Retinal pigment epithelial cell (primary cell): ENCODE results near the gene SPACA9.

Experiments used
- DNase-seq: peaks from one replicate; pipeline ENCODE4 v3.0.0-alpha.2; 2010; ENCODE audit warnings: low read depth
- H3K4me3 ChIP-seq: 2 replicates; pipeline ENCODE4 v1.5.1; 2011; ENCODE audit warnings: mild to moderate bottlenecking, low read length, control low read depth, moderate library complexity
- CTCF ChIP-seq: conservative IDR thresholded peaks from 2 replicates; pipeline ENCODE4 v1.5.1; 2011; ENCODE audit warnings: low read depth, low read length, control low read depth, inconsistent platforms

The SPACA9 gene

GRCh38 chr9:132854832-132855231, 23.9 kb upstream of the SPACA9 start:
- no peak overlapping the region for H3K4me3 ChIP-seq
- no peak for TF ChIP-seq CTCF
- no peak for DNase-seq

- no peak for DNase-seq
- no peak for TF ChIP-seq CTCF
- H3K4me3 ChIP-seq, result no peak overlapping the region
Measured at GRCh38 chr9:132855904-132856303, 22.8 kb upstream of the SPACA9 start.

GRCh38 chr9:132857031-132857430, 21.7 kb upstream of the SPACA9 start:
- no peak for DNase-seq
- no peak for TF ChIP-seq CTCF

GRCh38 chr9:132857616-132858342, 20.9 kb upstream of the SPACA9 start:
- DNase-seq, result no peak
- no peak for TF ChIP-seq CTCF
- H3K4me3 ChIP-seq, result no peak overlapping the region

More at GRCh38 chr9:132857031-132857430, 21.7 kb upstream of the SPACA9 start:
- no peak overlapping the region for H3K4me3 ChIP-seq

GRCh38 chr9:132858751-132859150, 19.9 kb upstream of the SPACA9 start:
- no peak overlapping the region for H3K4me3 ChIP-seq
- DNase-seq, result no peak
- no peak for TF ChIP-seq CTCF

GRCh38 chr9:132861666-132862065, 17.0 kb upstream of the SPACA9 start:
- H3K4me3 ChIP-seq, result no peak overlapping the region
- TF ChIP-seq CTCF, result no peak
- DNase-seq, result no peak

GRCh38 chr9:132862533-132862932, 16.2 kb upstream of the SPACA9 start:
- no peak for DNase-seq
- H3K4me3 ChIP-seq, result no peak overlapping the region
- no peak for TF ChIP-seq CTCF
